ENCODE results near the gene RSPH6A. TPM values are rescaled to one million over a fixed set of nuclear protein-coding genes. Genes with fewer than 3 reads are reported as not detected.
A peak's percentile ranks its signal among the peaks of the same experiment; 100 is the strongest.
"Not testable (repeated sequence)": the region's sequence is repeated elsewhere in the genome, so short reads cannot be mapped to it uniquely, and the experiment has no call there.

RSPH6A gene
- total RNA-seq, 1 donor from 2014 or later = 0.56 TPM

DNA sequence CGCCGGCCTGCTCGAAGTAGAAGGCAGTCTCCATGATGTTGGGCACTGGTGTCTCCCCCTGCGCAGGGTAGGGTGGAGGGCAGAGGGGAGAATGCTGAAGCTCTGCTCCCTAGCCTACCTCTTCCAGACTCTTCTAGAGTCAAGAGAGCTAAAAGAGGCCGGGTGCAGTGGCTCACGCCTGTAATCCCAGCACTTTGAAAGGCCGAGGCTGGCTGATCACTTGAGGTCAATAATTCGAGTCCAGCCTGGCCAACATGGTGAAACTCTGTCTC lies 10.2 kb downstream of the RSPH6A start:
- H3K9me3 Mint-ChIP-seq = no peaks in the 10 kb centered on the region
- DNase-seq (ENCODE audit: low spot score in 2 of 2, unreplicated experiment in 2 of 2) = no peak
- H3K27ac Mint-ChIP-seq = no peak overlapping the region
- H3K27me3 Mint-ChIP-seq (ENCODE audit: low read depth) = no peaks in the 10 kb centered on the region
- no peak overlapping the region for H3K4me3 Mint-ChIP-seq
- H3K4me1 Mint-ChIP-seq = peaks cover 4% of the 10 kb centered on the region
- no peaks in the 10 kb centered on the region for H3K36me3 Mint-ChIP-seq
- TF ChIP-seq, protein P1, sequence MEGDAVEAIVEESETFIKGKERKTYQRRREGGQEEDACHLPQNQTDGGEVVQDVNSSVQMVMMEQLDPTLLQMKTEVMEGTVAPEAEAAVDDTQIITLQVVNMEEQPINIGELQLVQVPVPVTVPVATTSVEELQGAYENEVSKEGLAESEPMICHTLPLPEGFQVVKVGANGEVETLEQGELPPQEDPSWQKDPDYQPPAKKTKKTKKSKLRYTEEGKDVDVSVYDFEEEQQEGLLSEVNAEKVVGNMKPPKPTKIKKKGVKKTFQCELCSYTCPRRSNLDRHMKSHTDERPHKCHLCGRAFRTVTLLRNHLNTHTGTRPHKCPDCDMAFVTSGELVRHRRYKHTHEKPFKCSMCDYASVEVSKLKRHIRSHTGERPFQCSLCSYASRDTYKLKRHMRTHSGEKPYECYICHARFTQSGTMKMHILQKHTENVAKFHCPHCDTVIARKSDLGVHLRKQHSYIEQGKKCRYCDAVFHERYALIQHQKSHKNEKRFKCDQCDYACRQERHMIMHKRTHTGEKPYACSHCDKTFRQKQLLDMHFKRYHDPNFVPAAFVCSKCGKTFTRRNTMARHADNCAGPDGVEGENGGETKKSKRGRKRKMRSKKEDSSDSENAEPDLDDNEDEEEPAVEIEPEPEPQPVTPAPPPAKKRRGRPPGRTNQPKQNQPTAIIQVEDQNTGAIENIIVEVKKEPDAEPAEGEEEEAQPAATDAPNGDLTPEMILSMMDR (IDR thresholded peaks at IDR 0.05; ENCODE audit: unreplicated experiment) = no peak

- DNase-seq (ENCODE audit: low spot score in 2 of 2, unreplicated experiment in 2 of 2) = no peak
- H3K9me3 Mint-ChIP-seq = no peaks in the 10 kb centered on the region
- no peaks in the 10 kb centered on the region for H3K36me3 Mint-ChIP-seq
- no peak overlapping the region for H3K4me3 Mint-ChIP-seq
- TF ChIP-seq, protein P1 (IDR thresholded peaks at IDR 0.05; ENCODE audit: unreplicated experiment) = no peak
- no peaks in the 10 kb centered on the region for H3K27me3 Mint-ChIP-seq (ENCODE audit: low read depth)
- no peak overlapping the region for H3K27ac Mint-ChIP-seq
- H3K4me1 Mint-ChIP-seq = peaks cover under 1% of the 10 kb centered on the region
Measured at GRCh38 chr19:45804140-45804958, 10.8 kb downstream of the RSPH6A start.

DNA sequence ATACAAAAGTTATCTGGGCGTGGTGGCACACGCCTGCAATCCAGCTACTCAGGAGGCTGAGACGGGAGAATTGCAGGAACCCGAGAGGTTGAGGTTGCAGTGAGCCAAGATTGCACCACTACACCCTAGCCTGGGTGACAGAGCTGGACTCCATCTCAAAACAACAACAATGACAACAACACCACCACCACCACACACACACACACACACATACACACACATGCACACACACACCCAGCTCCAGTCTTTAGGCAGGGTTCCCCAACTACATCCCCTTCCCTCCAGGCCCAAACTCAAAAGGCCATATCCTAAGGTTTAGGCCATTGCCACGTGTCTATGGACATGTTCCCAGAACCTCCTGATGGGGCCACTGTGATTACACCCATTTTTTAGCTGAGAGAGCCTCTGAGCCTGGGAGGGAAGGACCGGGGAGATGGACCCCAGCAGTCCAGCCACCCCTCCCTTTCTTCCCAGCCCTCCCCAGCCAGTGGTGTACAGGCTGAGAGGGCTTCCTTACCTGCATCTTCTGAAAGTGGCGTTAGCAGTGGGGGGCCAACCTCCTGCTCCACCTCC lies 13.4 kb downstream of the RSPH6A start:
- Mint-ChIP-seq H3K9me3 (no peaks in the 10 kb centered on the region), H3K4me3 (no peak overlapping the region), H3K27ac (no peak overlapping the region), H3K4me1 (peaks cover 6% of the 10 kb centered on the region), H3K36me3 (no peaks in the 10 kb centered on the region), H3K27me3 (ENCODE audit: low read depth) (no peaks in the 10 kb centered on the region)
- TF ChIP-seq, protein P1 (IDR thresholded peaks at IDR 0.05; ENCODE audit: unreplicated experiment) = no peak
- no peak for DNase-seq (ENCODE audit: low spot score in 2 of 2, unreplicated experiment in 2 of 2)

DNA sequence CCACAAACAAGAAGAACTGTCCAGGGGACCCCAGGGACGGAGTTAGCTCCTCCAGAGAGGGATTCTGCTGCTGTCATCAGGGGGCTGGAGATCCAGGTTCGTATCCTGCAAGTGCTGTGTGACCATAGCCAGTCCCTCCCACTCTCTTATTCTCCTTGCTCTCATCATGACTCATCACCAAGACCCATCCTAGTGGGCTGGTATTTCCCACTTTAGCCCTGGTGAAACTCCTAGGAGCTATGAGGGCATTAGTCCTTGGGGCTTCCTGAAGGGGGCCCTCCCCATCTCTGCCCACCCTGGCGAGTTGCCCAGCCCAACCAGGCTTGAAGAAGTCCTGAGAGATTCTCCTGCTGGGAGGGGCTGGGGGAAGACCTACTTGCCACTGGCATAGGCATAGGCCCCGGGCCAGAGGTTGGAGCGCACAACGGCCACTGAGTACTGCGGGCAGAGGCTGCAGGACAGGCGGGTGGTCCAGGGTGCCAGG lies 15.0 kb downstream of the RSPH6A start:
- Mint-ChIP-seq H3K36me3 (no peaks in the 10 kb centered on the region), H3K27me3 (ENCODE audit: low read depth) (no peaks in the 10 kb centered on the region), H3K27ac (no peak overlapping the region), H3K9me3 (no peaks in the 10 kb centered on the region), H3K4me1 (peaks cover 6% of the 10 kb centered on the region), H3K4me3 (no peak overlapping the region)
- TF ChIP-seq, protein P1 (IDR thresholded peaks at IDR 0.05; ENCODE audit: unreplicated experiment) = no peak
- no peak for DNase-seq (ENCODE audit: low spot score in 2 of 2, unreplicated experiment in 2 of 2)

DNA sequence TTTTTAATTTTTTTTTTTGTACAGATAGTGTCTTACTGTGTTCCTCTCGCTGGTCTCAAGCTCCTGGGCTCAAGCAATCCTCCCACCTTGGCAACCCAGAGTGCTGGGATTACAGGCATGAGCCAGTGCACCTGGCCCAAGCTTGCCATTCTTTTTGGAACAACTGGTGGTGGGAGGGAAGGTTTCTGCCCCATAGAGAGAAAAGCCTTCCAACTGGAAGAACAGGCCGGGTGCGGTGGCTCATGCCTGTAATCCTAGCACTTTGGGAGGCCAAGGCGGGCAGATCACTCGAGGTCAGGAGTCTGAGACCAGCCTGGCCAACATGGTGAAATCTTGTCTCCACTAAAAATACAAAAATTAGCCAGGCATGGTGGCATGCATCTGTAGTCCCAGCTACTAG lies 15.6 kb downstream of the RSPH6A start:
- H3K36me3 Mint-ChIP-seq; H3K9me3 Mint-ChIP-seq; H3K4me3 Mint-ChIP-seq; H3K27ac Mint-ChIP-seq; H3K27me3 Mint-ChIP-seq (ENCODE audit: low read depth); DNase-seq (ENCODE audit: low spot score in 2 of 2, unreplicated experiment in 2 of 2); H3K4me1 Mint-ChIP-seq: not testable (repeated sequence)

DNA sequence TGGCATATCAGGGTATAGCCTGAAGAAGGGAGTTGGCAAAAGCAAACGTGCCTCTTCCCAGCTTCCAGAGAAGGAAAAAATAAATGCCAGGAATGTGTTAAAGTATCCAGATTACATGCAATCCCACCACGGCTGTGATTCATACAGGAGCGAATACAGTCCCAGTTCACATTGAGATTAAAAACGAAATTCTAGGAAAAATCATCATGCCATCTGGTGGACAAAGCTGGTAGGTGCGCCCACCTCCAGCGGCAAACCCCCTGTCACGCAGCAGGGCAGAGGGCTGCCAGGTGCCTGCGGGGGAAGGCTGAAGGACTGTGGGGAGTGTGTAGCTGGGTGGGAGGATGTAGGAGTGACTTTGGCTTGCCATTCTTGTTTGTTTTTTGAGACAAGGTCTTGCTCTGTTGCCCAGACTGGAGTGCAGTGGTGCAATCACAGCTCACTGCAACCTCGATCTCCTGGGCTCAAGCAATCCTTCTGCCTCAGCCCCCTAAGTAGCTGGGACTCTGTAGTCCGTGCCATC lies 16.1 kb downstream of the RSPH6A start:
- H3K36me3 Mint-ChIP-seq = no peaks in the 10 kb centered on the region
- no peaks in the 10 kb centered on the region for H3K9me3 Mint-ChIP-seq
- no peaks in the 10 kb centered on the region for H3K27me3 Mint-ChIP-seq (ENCODE audit: low read depth)
- peaks cover 6% of the 10 kb centered on the region for H3K4me1 Mint-ChIP-seq
- TF ChIP-seq, protein P1 (IDR thresholded peaks at IDR 0.05; ENCODE audit: unreplicated experiment) = peak; percentile 96
- peak in 1 of 2 experiments; percentile 83 for DNase-seq (ENCODE audit: low spot score in 2 of 2, unreplicated experiment in 2 of 2)
- peak overlapping the region; percentile 59 for H3K27ac Mint-ChIP-seq
- no peak overlapping the region for H3K4me3 Mint-ChIP-seq
